Common myeloid progenitor, CD34-positive (primary cell): ENCODE data around the gene F5.
A peak's percentile ranks its signal among the peaks of the same experiment; 100 is the strongest.

Experiments
- CTCF ChIA-PET: fragments of 350-600 bp; sonication (Branson Sonifier 250); formaldehyde crosslinking; loops from one replicate; lab custom pipeline; 2021; ENCODE audit warnings: antibody characterized with exemption; lab: Charles Lee
- POLR2A ChIA-PET: fragments of 350-600 bp; sonication (Branson Sonifier 250); formaldehyde crosslinking; loops from one replicate; lab custom pipeline; 2021; ENCODE audit warnings: antibody characterized with exemption; lab: Charles Lee
- DNase-seq, 3 donors: peaks; one replicate each; pipeline versions ENCODE4 v3.0.0 to v3.0.0-alpha.2; 2013
- H3K27ac ChIP-seq, 2 experiments: 1 replicate in 1 of 2; 2 replicates in 1 of 2; pipeline ENCODE4 v1.7.0; 2013; ENCODE audit warnings: inconsistent platforms in 2 of 2, low read length in 2 of 2, mild to moderate bottlenecking in 2 of 2, low read depth in 1 of 2, moderate library complexity in 1 of 2; ENCODE audit not compliant: severe bottlenecking in 2 of 2, insufficient read depth in 1 of 2, poor library complexity in 1 of 2
- H3K27me3 ChIP-seq, 5 experiments: replicated peaks in 2 of 5; 1 replicate in 3 of 5; 2 replicates in 2 of 5; pipeline versions ENCODE4 v1.6.1 to v1.7.0; 2013; ENCODE audit warnings: low read length in 4 of 5, mild to moderate bottlenecking in 2 of 5, moderate library complexity in 2 of 5, inconsistent platforms in 1 of 5; ENCODE audit not compliant: insufficient read depth in 5 of 5, control insufficient read depth in 4 of 5
- H3K36me3 ChIP-seq, 4 experiments: 1 replicate in 2 of 4; 2 replicates in 2 of 4; pipeline versions ENCODE4 v1.6.1 to v1.7.0; 2013; ENCODE audit warnings: low read length in 3 of 4, control low read depth in 1 of 4, mild to moderate bottlenecking in 1 of 4; ENCODE audit not compliant: control insufficient read depth in 4 of 4, insufficient read depth in 4 of 4
- H3K4me1 ChIP-seq, 4 experiments: 1 replicate in 3 of 4; 2 replicates in 1 of 4; pipeline versions ENCODE4 v1.6.1 to v1.7.1; 2013; ENCODE audit warnings: low read length in 3 of 4, mild to moderate bottlenecking in 3 of 4, control low read depth in 1 of 4, inconsistent platforms in 1 of 4, moderate library complexity in 1 of 4; ENCODE audit not compliant: control insufficient read depth in 4 of 4, insufficient read depth in 4 of 4; ENCODE audit errors: control extremely low read depth in 1 of 4
- H3K4me3 ChIP-seq, 7 experiments: 1 replicate in 4 of 7; 2 replicates in 3 of 7; pipeline versions ENCODE4 v1.5.1 to v1.7.0; 2013; ENCODE audit warnings: mild to moderate bottlenecking in 7 of 7, low read length in 6 of 7, moderate library complexity in 6 of 7, inconsistent platforms in 2 of 7, low read depth in 2 of 7, control low read depth in 1 of 7; ENCODE audit not compliant: insufficient read depth in 4 of 7, control insufficient read depth in 1 of 7; ENCODE audit errors: extremely low read depth in 1 of 7
- H3K9me3 ChIP-seq, 5 experiments: 1 replicate in 4 of 5; 2 replicates in 1 of 5; pipeline versions ENCODE4 v1.6.1 to v1.7.1; 2013; ENCODE audit warnings: low read length in 4 of 5, mild to moderate bottlenecking in 2 of 5, inconsistent platforms in 1 of 5, low read depth in 1 of 5, moderate library complexity in 1 of 5; ENCODE audit not compliant: control insufficient read depth in 4 of 5, insufficient read depth in 2 of 5; ENCODE audit errors: control extremely low read depth in 1 of 5
- WGBS: methylation state at CpG from one replicate; pipeline ENCODE4 v1.1.5; 2013; ENCODE audit not compliant: insufficient coverage; 5-methylcytosine and 5-hydroxymethylcytosine counted together

Gene F5

GRCh38 chr1:169565335-169566271 lies 20.7 kb downstream of the F5 start:
- Histone ChIP-seq H3K4me1 (peaks cover 0 to 5% (median 2%) of the 10 kb centered on the region in 4 experiments), H3K27ac (no peak overlapping the region), H3K27me3 (no peaks in the 10 kb centered on the region), H3K9me3 (peaks cover 0 to 8% (median 2%) of the 10 kb centered on the region in 5 experiments), H3K36me3 (no peaks in the 10 kb centered on the region), H3K4me3 (no peak overlapping the region)
- WGBS: 100% methylated on average over 1 of the region's 3 CpGs
- DNase-seq: peak in 2 of 3 donors; percentile 24 to 25
- CTCF ChIA-PET: interaction anchor here (0.9 to 1.2 kb wide), 4 partner anchors 11 to 37 kb away, joined by 3 to 6 read pairs (median 4); no protein-coding TSS in a partner anchor
- POLR2A ChIA-PET: no interaction called here

- DNase-seq: no peak
- ChIA-PET CTCF (no interaction called here), POLR2A (no interaction called here)
- H3K36me3 ChIP-seq: no peaks in the 10 kb centered on the region
- no peaks in the 10 kb centered on the region for H3K27me3 ChIP-seq
- peaks cover 0 to 8% (median 2%) of the 10 kb centered on the region in 5 experiments for H3K9me3 ChIP-seq
- peaks cover 0 to 5% (median 2%) of the 10 kb centered on the region in 4 experiments for H3K4me1 ChIP-seq
- H3K4me3 ChIP-seq: no peak overlapping the region
- H3K27ac ChIP-seq: no peak overlapping the region
These were observed 22.6 kb downstream of the F5 start for GRCh38 chr1:169563650-169564049.

- WGBS: no CpG with 5 or more reads among the region's 1 CpG
- POLR2A ChIA-PET: no interaction called here
- Histone ChIP-seq H3K27me3 (no peaks in the 10 kb centered on the region), H3K27ac (no peak overlapping the region), H3K36me3 (no peaks in the 10 kb centered on the region), H3K4me3 (no peak overlapping the region), H3K4me1 (peaks cover 0 to 5% (median 2%) of the 10 kb centered on the region in 4 experiments), H3K9me3 (peaks cover 0 to 8% (median 2%) of the 10 kb centered on the region in 5 experiments)
- CTCF ChIA-PET: interaction anchor here (2.0 kb wide), 1 partner anchor 14 kb away, joined by 6 read pairs; no protein-coding TSS in a partner anchor
- no peak for DNase-seq
These were observed 23.2 kb downstream of the F5 start for GRCh38 chr1:169563019-169563615.

DNA sequence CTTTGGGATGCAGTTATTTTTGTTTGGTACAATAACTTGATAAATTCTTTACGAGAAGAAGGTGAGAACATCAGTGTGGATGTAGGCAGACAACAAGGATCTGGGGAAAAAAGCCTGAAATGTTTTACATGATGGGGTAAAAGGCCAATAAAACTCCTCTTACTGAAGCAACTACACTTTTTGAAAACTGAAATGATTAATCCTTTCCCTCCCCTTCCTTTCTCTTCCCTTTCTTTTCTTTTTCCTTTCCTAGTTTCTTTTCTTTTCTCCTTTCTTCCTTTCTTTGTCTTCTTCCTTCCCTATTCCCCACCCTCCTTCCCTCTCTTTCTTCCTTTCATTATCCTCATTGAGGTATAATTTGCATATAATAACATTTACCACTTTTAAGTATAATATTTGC lies 24.6 kb downstream of the F5 start:
- POLR2A ChIA-PET: no interaction called here
- CTCF ChIA-PET: interaction anchor here (0.7 to 2.0 kb wide), 2 partner anchors 13 to 40 kb away, joined by 4 to 6 read pairs; no protein-coding TSS in a partner anchor

GRCh38 chr1:169557131-169557530 lies 29.1 kb downstream of the F5 start:
- no peaks in the 10 kb centered on the region for H3K27me3 ChIP-seq
- CTCF ChIA-PET: interaction anchor here (0.9 to 3.2 kb wide), 3 partner anchors 11 to 44 kb away, joined by 3 to 9 read pairs (median 6); no protein-coding TSS in a partner anchor
- no peak overlapping the region for H3K4me3 ChIP-seq
- peaks cover 0 to 2% (median 0%) of the 10 kb centered on the region in 4 experiments for H3K4me1 ChIP-seq
- POLR2A ChIA-PET: no interaction called here
- no peak overlapping the region for H3K27ac ChIP-seq
- H3K36me3 ChIP-seq: no peaks in the 10 kb centered on the region
- no peaks in the 10 kb centered on the region for H3K9me3 ChIP-seq
- 100% methylated on average over 3 of the region's 5 CpGs for WGBS
- DNase-seq: no peak

More for the DNA sequence above, 24.6 kb downstream of the F5 start:
- H3K9me3 ChIP-seq: peaks cover 0 to 8% (median 2%) of the 10 kb centered on the region in 5 experiments
- no peak overlapping the region for H3K4me3 ChIP-seq
- WGBS: no CpG with 5 or more reads among the region's 1 CpG
- no peak for DNase-seq
- no peaks in the 10 kb centered on the region for H3K36me3 ChIP-seq
- no peak overlapping the region for H3K27ac ChIP-seq
- H3K27me3 ChIP-seq: no peaks in the 10 kb centered on the region
- H3K4me1 ChIP-seq: peaks cover 0 to 5% (median 2%) of the 10 kb centered on the region in 4 experiments

DNA sequence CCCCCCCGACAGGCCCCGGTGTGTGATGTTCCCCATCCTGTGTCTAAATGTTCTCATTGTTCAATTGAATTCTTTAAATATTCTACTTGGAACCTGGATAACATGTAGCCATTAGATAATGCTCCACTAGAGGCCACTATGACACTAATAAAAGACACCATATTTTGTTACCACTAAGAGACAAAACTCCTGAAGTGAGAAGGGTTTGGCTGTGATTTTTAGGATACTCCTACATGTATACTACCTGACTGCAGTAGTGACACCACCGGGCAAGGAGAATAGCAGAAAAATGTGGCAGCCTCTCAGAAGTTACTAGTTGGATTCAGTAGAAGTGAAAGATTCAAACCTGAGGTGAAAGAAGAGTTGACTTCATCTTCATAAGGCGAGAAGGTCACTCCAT lies 36.0 kb downstream of the F5 start:
- peak; percentile 49 to 77 (median 69) for DNase-seq
- Histone ChIP-seq H3K36me3 (no peaks in the 10 kb centered on the region), H3K9me3 (no peaks in the 10 kb centered on the region), H3K4me1 (no peaks in the 10 kb centered on the region), H3K27ac (no peak overlapping the region), H3K27me3 (no peaks in the 10 kb centered on the region), H3K4me3 (no peak overlapping the region)
- POLR2A ChIA-PET: no interaction called here
- CTCF ChIA-PET: interaction anchor here (0.6 to 4.5 kb wide), 13 partner anchors 9 to 263 kb away, joined by 3 to 39 read pairs (median 6); no protein-coding TSS in a partner anchor
- WGBS: 20% methylated on average over 1 of the region's 4 CpGs
